ENCODE data around the gene LEMD1.
"Not testable (repeated sequence)": the region's sequence is repeated elsewhere in the genome, so short reads cannot be mapped to it uniquely, and the experiment has no call there.

Gene LEMD1

DNA sequence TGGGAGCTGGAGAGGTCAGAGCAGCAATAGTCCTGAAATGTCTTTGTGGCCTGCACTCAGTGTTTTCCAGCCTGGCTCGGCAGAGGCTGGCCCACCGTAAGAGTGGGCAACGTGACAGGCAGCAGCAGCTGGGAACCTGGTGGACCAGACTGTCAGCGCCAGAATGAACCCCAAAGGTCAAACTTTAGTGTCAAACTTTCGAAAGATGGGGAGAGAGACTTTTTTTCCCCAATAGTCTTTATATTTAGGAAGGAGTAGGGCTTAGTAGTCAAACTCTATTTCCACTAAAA lies 23.7 kb upstream of the LEMD1 start:
- DNase-seq: no peak

DNA sequence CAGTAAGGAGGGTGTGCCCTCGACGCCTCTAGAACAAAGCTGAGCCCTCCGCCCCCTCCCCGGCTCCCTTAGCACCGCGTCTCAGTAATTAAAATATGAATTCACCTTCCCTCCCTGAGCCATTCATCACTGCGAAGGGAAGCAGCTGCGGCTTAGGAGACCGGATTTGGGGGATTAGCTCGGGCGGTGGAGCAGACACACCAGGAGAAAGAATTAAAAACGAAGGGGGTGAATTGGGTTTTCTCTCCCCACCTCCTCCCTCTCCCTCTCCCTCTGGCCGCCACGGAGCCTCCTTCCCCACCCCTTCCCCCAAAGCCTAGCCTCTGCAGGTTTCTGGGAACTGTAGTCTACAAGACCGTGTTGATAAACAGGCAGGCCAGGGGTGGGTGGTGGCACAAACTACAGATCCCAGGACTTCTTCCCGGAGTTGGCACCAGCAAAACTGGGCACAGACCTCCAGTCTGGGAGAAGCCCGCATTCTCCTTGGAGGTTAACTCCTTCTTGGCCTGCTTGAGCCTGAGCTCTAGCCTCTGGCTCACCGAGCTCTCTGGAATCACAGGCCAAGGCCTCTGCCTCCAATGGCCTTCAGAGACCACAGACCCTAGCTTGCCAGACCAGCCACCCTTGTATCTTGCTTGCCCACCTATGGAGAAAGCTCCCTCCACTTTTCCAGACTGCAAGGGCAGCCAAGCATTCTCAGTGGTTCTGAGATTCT lies 23.2 kb upstream of the LEMD1 start:
- no peak for DNase-seq

DNA sequence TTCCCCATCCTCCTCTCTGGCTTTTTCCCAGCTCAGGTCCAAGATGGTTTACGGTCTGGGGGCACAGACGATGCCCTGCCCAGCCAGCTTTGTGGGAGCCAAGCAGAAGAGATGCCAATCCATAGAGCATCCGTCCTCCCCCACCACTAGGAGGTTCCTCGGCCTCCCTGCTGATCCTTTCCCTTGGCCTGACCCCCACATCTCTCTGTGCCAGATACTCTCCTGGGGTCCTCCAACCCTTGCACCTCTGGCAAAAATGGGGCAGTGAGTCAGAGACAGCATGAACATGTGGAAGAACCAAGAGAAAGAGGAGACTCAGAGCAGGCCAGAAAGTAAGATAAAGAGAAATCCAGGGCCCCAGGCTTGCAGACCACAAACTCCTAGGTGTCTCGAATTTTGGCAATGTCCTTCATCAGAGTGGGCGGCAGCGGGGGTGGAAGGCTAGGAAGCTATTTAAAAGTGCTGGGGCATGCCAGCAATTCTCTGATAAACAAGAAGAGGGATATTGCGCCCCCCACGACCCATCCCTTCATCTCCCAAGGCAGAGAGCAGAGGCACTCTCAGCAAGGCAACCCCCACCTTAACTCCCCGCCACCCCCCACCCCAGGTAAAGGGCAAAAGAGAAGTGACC lies 22.6 kb upstream of the LEMD1 start:
- no peak for DNase-seq

DNA sequence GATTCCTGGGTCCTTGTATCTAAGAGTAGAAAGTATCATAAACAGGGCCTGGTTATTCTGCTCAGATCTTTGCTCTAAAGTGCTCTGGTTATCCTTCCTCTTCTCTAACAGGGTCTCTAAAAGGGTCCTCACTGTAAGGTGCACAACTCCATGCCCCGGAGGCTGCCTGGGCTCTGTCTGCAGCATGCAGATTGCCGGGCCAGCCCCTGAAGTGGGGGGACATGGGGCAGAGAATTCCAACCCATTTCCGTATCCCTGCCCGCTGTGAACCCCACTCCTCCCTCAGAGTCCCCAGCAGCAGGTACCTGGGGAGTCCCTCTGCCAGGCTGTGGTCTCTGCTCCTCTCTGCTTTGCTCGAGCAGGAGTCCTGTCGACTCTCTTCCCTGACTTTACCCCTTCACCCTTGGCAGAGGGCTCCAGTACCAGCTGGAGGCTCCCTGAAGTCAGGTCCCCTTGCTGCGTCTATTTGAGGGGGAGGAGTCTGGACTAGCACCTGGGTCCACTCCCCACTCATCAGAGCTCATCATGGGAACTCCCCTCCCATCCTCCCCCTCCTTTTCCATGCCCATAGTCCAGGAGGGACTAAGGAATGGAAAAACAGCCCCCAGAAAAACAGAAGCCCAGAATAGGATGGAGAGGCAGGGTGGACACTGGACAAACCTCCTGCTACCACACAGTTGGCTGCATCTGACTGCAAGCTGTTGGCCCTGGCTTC lies 21.9 kb upstream of the LEMD1 start:
- no peak for DNase-seq

DNA sequence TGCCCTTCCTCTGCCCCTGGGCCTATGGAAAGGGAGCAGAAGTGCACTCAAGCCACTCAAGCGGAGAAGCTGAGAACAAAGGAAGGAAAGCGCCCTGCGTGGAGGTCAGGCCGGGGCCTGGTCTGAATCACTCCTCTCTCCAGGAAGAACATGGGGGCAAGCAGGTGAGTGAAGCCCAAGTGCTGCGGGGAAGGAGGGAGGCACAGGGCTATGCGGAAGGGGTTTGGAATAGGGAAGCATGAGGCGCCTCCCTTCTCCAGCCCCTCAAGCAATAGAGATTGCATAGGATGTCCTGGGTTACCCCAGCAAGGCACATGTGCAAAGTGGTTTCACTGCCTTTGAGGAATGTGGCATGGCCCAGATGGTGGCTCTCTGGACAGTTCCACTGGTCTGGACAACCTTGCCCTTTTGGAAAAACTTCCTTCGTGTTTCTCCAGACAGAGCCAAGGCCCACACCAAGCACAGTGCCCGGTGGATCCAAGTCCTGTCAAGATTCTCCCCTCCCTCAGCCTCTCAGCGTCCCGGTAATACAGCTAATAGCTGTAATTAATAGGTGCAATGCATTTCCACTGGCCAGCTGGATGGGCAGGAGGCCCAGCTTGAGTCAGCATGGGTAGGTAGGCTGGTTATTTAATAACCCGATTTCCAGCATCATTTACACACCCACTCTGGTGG lies 20.3 kb upstream of the LEMD1 start:
- no peak for DNase-seq

DNA sequence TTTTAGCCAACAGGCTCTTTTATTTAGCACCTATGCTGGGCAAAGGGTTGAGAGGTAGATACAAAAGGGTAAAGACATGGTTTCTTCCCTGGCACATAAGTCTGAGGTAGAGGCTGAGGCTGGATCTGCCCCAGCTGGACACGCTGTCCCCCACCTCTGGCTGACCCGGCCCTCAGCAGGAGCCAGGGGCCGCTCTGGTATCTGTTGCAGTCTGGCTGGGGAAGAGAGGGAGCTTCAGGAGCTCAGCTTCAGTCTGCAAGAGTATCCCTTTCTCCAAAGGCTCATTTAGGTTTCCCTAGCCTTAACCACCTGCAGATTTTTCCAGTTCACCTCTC lies 19.8 kb upstream of the LEMD1 start:
- DNase-seq: no peak

DNA sequence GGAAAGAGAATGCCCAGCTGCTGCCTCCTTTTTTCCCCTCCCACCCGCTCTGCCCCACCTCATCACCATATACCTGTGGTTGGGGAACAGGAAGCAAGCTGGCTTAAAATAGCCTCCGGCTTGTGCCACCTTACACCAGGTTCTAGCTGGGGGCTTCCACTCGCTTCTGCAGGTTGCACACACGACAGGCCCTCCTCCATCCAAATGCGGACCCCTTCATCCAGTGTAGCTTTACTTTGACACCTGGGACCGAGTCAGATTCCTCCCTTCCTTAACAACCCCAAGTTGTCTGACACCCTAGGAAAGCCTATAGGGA lies 19.4 kb upstream of the LEMD1 start:
- no peak for DNase-seq

DNA sequence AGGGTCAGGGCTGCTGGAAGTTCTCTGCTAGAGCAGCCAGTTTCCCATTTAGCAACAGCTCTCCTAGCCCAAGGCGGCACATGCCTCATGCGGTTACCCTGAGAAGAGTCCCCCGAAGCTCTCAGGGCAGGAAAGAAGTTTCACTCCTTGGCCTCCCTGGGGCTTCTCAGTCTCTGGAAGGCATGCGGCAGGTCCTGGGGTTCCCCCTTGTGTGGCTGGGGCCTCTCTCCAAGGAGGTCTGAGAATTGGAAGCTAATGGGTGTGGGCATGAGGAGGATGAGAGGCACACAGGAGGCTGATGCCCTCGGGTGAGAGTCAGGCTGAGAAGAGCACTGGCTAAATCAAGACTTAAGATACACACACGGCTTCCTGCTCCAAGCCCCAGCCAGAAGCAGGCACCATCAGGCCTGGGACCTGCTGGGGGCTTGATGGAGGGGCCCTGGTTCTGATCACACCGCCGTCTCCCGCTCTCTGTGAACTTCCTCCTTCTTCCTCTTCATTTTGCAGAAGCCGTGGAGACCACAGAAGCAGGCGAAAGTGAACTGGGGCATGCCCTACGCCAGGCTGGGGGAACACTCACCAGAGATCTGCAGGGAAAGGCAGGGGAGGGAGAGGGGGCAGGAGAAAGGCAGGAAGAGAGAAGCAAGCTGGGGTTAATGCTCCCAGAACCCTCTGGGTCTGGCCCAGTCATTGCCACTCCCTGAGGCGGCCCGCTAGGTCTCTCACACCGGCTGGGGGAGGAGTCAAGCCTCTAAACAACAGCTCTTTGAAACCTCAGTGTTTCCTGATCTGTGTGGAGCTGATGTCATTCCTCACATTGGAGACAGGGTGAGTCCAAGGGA lies 18.8 kb upstream of the LEMD1 start:
- DNase-seq: peak; percentile 82

DNA sequence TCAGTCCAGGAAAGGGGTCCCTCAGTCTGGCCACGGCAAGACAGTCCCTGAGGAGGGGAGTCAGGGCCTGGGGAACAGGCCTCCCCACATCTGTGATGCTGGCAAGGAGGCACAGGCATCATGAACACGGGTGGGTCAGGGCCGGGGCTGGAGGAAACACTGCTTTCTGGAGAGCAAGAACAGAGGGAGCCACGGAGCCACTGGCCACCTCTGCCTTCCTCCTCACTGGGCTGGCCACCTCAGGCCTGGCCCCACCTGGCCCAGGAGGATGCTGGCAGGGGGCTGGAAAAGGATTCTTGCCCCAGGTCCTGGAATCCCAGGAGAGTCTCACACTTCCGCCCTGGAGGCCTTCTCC lies 18.2 kb upstream of the LEMD1 start:
- no peak for DNase-seq

DNA sequence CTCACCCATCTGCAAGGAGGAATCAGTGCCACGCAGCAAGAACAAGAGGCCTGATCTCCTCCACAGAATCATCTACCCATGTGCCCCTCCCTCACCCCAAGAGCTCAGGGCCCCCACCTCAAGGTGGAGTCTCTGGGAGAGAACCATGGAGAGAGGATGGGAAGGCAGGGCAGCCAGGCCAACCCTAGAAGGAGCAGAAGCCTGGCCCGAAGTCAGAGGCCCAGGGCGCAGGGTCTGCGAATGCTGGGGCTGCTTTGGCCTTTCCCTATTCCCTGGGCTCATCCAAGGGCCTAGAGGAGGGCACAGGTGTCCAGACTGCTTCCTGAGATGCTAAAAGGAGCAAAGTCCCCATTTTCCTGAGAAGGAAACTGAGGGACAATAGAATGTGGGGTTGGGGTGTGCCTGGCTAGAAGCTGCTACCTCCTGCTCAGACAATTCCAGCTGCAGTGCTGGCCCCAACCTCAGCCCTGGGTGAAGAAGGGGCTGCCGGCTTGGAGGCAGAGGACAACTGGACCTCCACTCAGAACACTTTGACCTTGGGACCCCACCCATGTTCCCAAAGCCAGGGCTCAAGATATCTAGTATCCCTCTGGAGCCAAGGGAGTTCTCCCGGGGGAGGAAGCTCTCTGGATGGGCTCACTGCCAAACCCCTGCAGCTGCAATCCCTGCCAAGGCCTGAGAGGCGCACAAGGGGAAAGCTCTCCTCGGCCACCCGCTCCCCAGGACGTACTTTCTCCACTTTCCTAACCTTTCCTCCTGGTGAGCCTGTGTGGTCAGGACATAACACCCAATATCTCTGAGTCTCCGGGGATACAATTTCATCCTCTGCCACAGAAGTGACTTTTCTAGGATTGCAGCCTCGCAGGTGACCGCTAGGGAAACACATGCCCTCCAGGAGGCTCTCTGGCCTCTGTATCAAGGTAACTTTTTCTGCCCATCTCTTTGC lies 16.6 kb upstream of the LEMD1 start:
- DNase-seq: no peak

DNA sequence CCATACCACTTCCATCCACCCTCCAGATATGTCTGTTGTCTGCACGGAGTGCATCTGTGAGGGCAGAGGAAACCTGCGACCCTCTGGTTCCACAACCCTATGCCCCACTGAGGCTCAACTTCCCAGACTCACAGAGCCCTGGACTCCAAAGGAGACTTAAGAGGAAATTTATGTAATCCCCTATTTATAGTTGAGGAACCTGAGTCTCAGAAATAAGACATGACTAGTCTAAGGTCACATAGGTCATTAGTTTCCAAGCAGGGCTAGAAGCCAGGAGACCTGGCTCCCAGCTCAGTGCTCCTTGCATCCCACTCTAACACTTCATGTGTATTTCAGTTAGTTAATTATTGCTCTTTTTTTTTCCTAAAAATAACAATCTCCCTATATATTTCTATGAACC lies 15.7 kb upstream of the LEMD1 start:
- DNase-seq: no peak

DNA sequence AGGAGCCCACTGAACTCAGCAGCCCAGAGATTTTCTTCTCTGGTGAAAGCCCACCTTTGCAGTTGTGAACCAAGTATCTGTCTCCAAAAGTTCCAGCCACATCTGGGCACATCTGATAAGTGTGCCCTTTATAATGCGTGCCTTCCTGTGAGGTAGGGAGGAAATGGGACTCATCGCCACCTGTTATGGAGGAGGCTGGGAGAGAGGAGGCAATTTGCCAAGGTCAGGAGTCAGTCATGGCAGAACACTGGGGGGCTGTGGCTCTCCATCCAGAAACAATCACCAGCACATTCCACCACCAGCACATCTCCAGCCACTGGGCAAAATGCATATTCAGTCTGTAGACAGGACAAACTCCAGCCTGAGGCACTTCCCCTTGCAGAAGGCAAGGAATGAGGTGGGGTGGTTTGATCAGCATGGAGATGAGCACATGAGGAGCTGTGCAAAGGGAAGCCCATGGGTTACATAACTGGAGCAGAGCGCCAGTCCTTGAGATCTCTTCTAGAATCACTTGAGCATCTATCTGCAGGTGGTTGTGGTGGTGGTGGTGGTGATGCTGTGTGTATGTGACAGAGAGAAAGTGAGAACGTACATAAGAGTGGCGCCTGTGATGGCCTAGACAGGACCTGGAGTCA lies 15.0 kb upstream of the LEMD1 start:
- DNase-seq: no peak

DNA sequence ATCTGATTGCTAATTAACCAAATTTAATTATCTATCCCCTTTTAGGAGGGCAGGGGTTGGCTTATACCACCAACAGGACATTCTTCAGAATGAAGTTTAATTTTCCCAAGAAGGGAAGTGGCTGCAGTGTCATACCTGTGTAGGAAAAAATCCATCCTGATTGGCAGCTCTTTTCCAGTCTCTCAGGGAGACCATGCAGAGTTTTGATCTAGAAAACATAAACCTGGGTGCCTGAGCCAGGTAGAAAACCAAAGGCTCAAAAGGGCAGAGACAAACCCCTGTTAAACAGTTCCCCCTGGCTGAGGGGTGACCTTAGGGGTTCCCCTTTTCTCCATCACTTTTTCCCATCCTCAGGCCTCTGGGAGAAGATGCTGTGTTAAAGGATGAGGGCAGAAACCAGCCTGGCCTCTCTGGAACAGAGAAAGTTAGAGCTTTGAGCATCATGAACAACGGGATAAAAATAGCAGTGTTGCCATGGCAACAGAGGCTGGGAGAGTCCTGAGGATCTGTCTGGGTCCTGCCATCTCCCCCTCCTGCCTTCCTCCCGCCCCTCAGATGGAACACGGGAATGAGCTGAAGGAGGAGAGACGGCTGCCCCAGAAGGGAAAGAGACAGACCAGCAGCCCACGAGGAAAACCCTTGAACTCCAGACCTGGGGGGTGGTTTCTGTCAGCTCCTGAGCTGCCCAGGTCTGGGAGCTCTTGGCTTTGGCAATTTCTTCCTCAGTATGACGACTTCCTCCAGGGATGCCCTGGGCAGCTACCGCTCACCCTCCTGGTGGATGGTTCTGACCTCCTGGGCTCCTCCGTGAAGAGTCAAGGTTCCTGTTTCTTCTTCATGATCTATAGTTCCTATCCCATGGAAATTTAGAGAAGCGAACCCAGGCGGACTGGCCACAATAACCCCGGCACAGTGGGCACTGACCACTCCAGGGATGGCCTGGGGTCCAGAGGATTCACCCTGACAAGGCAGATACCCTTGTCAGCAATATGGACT lies 14.0 kb upstream of the LEMD1 start:
- DNase-seq: no peak

DNA sequence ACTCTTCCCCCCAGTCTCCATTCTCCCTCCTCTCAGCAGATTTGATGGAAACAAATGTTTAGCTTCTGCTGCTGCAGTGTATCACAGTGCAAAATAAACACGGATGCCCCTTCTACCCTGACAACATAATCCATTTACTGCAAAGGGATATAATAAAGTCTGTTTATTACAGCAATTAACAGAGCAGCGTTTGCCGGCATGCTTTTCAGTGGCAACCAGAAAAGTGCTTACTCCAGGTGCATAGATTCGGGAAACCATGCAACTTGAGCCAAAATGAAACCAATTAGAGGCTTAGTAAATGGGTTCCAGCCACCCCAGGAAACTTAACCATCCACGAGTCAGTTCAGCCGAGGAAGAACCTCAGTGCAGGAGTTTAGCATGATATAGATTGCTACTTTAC lies 12.9 kb upstream of the LEMD1 start:
- no peak for DNase-seq

DNA sequence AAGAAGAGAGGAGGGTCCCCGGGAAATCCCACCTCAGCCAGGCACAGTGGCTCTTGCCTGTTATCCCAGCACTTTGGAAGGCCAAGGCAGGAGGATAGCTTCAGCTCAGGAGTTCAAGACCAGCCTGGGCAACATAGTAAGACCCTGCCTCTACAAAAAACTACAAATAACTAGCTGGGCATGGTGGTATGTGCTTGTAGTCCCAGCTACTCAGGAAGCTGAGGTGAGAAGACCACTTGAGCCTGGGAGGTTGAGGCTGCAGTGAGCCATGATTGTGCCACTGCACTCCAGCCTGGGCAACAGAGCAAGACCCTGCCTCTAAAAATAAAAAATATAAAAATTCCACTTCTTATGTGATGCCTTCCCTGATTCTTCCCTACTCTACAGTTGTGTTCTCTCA lies 10.8 kb upstream of the LEMD1 start:
- not testable (repeated sequence) for DNase-seq

DNA sequence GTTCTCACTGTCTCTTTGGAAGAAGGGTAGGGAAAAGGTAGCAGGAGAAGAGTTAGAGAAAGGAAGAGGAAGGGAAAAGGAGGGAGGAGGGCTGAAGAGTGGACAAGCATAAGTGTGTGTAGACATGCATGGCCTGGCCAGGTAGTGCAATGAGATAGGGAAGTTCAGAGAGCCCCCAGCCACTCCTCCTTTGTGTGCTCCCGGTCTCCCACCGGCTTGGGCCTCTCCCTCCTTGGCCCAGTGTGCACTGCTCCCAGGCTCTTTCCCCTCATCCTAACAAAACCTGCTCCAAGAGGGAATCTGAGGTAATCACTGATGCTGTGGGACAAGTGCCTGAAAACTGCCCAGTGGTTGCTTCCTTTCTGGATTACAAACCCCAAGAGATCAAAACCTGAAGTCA lies 10.3 kb upstream of the LEMD1 start:
- DNase-seq: no peak

DNA sequence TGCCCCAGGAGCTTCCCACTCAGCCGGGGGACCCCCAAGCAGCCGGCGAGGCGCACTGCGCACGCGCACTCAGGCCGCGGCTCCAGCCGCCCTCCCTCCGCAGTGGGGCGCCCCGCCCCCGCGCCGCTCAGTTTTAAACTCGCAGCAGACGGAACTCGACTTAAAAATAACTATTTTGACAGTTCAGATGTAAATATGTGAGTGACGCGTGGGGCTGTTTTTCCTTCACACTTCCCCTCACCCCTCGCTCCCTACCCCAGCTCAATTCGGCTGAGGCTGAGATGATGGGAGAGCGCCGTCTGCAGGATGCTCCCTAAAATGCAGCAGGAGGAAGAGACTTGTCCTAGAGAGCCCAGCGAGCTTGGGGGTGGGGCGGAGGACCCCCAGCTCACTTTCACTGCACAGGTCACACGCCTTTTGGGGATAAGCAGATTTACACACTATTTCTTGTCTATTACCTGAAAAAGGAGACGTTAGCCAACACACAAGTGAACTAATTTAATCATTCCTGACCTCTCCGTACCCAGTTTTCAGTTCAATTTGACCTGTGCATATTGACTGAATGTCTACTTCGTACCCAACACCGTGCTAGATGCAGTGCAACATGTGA lies 8.9 kb upstream of the LEMD1 start:
- peak; percentile 61 for DNase-seq

DNA sequence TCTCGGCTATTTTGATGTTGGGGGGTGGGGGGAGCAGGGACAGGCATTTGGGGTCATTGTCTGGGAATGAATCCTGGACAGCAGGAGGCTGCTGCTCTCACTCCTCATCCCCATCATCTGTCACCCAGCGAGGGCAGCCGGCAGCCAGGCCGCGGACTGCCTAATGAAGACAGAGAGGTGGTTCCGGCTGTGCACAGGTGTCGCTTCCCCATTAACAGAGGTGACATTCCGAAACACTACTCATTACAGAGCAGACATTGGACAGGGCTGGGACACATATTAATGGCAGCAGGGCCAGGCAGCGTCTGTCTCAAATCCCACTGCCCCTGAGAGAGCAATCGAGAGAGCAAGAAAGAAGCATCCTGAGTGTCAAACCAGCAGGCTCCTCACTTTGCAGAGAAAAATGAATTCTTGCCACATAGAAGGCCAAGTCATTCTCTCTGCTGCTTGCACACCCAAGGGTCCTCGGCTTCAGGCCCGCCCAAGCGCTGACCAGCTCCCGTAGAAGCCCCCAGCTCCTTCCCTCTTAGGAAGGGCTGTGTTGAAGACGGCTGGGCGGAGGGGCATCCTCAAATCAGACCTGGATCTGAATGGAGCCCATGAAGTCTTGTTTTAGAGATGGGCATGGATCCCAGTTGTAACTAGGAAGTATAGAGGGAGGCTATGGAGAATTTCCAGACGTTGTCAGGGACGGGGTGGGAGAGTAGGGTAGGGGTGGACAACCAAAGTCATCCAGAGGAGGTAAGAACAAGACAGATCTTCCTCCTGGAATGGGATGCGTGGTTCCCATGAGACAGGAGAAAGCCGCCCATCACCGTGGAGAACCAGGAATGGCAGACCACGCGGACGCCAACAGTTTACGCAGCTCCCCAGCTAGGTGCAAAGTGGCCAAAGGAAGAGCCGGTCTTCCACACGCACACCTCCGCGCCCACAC lies 8.2 kb upstream of the LEMD1 start:
- no peak for DNase-seq

Data from CD4-positive, alpha-beta T cell treated with Interleukin-6 for 4 hours (primary cell).